SH-SY5Y (cell line): ENCODE data around the gene MCF2L.

Experiments
- GATA2 ChIP-seq: IDR thresholded peaks from 2 replicates; pipeline ENCODE4 v1.6.1; 2011; ENCODE audit warnings: mild to moderate bottlenecking, low read depth, low read length
- GATA3 ChIP-seq: IDR thresholded peaks from 2 replicates; pipeline ENCODE4 v1.6.1; 2011; ENCODE audit warnings: low read depth, mild to moderate bottlenecking, low read length, moderate library complexity

DNA sequence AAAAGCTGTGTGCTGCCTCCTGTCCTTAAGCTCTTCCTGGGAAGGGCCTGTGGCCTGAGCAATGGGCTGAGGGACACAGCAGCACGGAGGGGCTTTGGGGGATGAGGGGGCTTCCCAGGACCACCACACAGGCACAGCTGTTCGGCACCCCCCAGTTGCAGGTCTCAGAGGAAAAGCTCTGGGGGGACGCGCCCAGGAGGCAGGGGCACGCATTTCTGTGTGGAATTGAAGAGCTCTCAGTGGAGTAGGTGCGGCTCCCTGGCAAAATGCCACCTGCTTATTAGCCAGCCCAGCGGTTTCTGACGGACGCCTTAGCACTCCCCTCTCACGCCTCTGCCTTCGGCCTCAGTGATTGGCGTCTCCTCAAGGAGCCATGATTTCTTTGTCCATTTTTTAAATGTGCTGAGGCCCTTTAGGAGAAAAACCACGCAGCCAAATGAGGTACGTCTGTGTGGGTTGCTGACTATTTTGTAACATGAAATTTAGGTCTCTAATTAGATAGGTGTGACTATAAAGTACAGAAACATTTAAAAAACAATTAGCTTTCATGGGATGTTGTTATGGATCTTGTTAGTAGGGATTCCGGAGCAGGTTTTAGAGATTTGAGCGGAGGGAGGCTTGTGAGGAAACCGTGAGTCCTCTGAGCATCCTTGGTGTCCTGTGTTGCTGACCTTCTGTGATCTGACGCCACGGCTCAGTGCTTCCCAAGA lies 4.0 kb downstream of the MCF2L start:
- TF ChIP-seq GATA2 (no peak), GATA3 (no peak)
